HG03575 (cell line): Measurements from ENCODE around the gene TBC1D26.
"Not testable (repeated sequence)": the region's sequence is repeated elsewhere in the genome, so short reads cannot be mapped to it uniquely, and the experiment has no call there.

Source experiments
- ATAC-seq: cut with Tn5 transposase; IDR thresholded peaks from one replicate; pipeline ENCODE4 v1.9.1; 2021; ENCODE audit not compliant: unreplicated experiment, insufficient number of reproducible peaks, low FRiP score; ENCODE audit errors: extremely low read depth

Gene TBC1D26

GRCh38 chr17:15742051-15742795 is 10.1 kb downstream of the TBC1D26 start:
- ATAC-seq, result no peak

GRCh38 chr17:15742921-15743320 is 10.8 kb downstream of the TBC1D26 start:
- ATAC-seq, result no peak

- no peak for ATAC-seq
Observed at GRCh38 chr17:15744074-15744676, 12.1 kb downstream of the TBC1D26 start.

GRCh38 chr17:15744885-15745284 is 12.8 kb downstream of the TBC1D26 start:
- no peak for ATAC-seq

GRCh38 chr17:15749403-15749802 is 17.3 kb downstream of the TBC1D26 start:
- ATAC-seq, result not testable (repeated sequence)

GRCh38 chr17:15768865-15769533 is 36.9 kb downstream of the TBC1D26 start:
- ATAC-seq, result not testable (repeated sequence)

GRCh38 chr17:15770679-15771078 is 38.6 kb downstream of the TBC1D26 start:
- ATAC-seq, result not testable (repeated sequence)

- no peak for ATAC-seq
Observed at GRCh38 chr17:15776871-15777270, 44.8 kb downstream of the TBC1D26 start.

- ATAC-seq, result no peak
Observed at GRCh38 chr17:15777297-15777696, 45.2 kb downstream of the TBC1D26 start.

GRCh38 chr17:15777717-15778116 is 45.6 kb downstream of the TBC1D26 start:
- no peak for ATAC-seq

- ATAC-seq, result no peak
Observed at GRCh38 chr17:15779119-15779518, 47.0 kb downstream of the TBC1D26 start.

GRCh38 chr17:15780188-15780587 is 48.1 kb downstream of the TBC1D26 start:
- no peak for ATAC-seq

GRCh38 chr17:15782866-15783265 is 50.8 kb downstream of the TBC1D26 start:
- no peak for ATAC-seq

- no peak for ATAC-seq
Observed at GRCh38 chr17:15783461-15783860, 51.4 kb downstream of the TBC1D26 start.

- ATAC-seq, result not testable (repeated sequence)
Observed at GRCh38 chr17:15784351-15784750, 52.3 kb downstream of the TBC1D26 start.

- not testable (repeated sequence) for ATAC-seq
Observed at GRCh38 chr17:15787363-15788075, 55.4 kb downstream of the TBC1D26 start.

- not testable (repeated sequence) for ATAC-seq
Observed at GRCh38 chr17:15788365-15788764, 56.3 kb downstream of the TBC1D26 start.
